Measurements from ENCODE around the gene FYCO1. TPM values are rescaled to one million over a fixed set of nuclear protein-coding genes. Genes with fewer than 3 reads are reported as not detected.

Gene FYCO1
- total RNA-seq, 2 experiments from 2014 or later: 21.7 to 22.6 TPM

GRCh38 chr3:45987368-45988291 is 8.0 kb downstream of the FYCO1 start:
- H3K27me3 Mint-ChIP-seq: no peaks in the 10 kb centered on the region
- peak overlapping the region; percentile 53 for H3K27ac Mint-ChIP-seq
- DNase-seq: no peak
- H3K9me3 Mint-ChIP-seq: no peaks in the 10 kb centered on the region
- ChIA-PET CTCF (no interaction called here), POLR2A (interaction anchor here (10.6 kb wide), 1 partner anchor 8 kb away, joined by 177 read pairs; no protein-coding TSS in a partner anchor)
- H3K36me3 Mint-ChIP-seq (ENCODE audit: low read depth): peaks cover 81% of the 10 kb centered on the region
- H3K4me1 Mint-ChIP-seq: peaks cover 73% of the 10 kb centered on the region
- no peak overlapping the region for H3K4me3 Mint-ChIP-seq

GRCh38 chr3:45986303-45986982 is 9.2 kb downstream of the FYCO1 start:
- H3K4me1 Mint-ChIP-seq: peaks cover 66% of the 10 kb centered on the region
- H3K36me3 Mint-ChIP-seq (ENCODE audit: low read depth): peaks cover 82% of the 10 kb centered on the region
- H3K4me3 Mint-ChIP-seq: no peak overlapping the region
- DNase-seq: no peak
- ChIA-PET POLR2A (no interaction called here), CTCF (interaction anchor here (0.6 kb wide), 1 partner anchor 441 kb away, joined by 3 read pairs; no protein-coding TSS in a partner anchor)
- no peaks in the 10 kb centered on the region for H3K9me3 Mint-ChIP-seq
- H3K27ac Mint-ChIP-seq: peak overlapping the region; percentile 41
- H3K27me3 Mint-ChIP-seq: no peaks in the 10 kb centered on the region

GRCh38 chr3:45985532-45986302 is 9.9 kb downstream of the FYCO1 start:
- POLR2A ChIA-PET: interaction anchor here (1.5 kb wide), 1 partner anchor 39 kb away, joined by 3 read pairs; no protein-coding TSS in a partner anchor
- H3K4me1 Mint-ChIP-seq: peaks cover 70% of the 10 kb centered on the region
- H3K4me3 Mint-ChIP-seq: no peak overlapping the region
- no peak for DNase-seq
- H3K27me3 Mint-ChIP-seq: no peaks in the 10 kb centered on the region
- no peak overlapping the region for H3K27ac Mint-ChIP-seq
- CTCF ChIA-PET: no interaction called here
- no peaks in the 10 kb centered on the region for H3K9me3 Mint-ChIP-seq
- peaks cover 85% of the 10 kb centered on the region for H3K36me3 Mint-ChIP-seq (ENCODE audit: low read depth)

GRCh38 chr3:45984331-45985312 is 11.0 kb downstream of the FYCO1 start:
- ChIA-PET CTCF (interaction anchor here (1.2 kb wide), 1 partner anchor 9 kb away, joined by 3 read pairs; no protein-coding TSS in a partner anchor), POLR2A (interaction anchor here (1.2 to 11.4 kb wide), 3 partner anchors 8 to 37 kb away, joined by 3 to 177 read pairs (median 3); partner anchors contain the start of gene FYCO1)
- no peaks in the 10 kb centered on the region for H3K9me3 Mint-ChIP-seq
- H3K36me3 Mint-ChIP-seq (ENCODE audit: low read depth): peaks cover 86% of the 10 kb centered on the region
- peaks cover 70% of the 10 kb centered on the region for H3K4me1 Mint-ChIP-seq
- H3K4me3 Mint-ChIP-seq: no peak overlapping the region
- H3K27ac Mint-ChIP-seq: no peak overlapping the region
- H3K27me3 Mint-ChIP-seq: no peaks in the 10 kb centered on the region
- no peak for DNase-seq

- Mint-ChIP-seq H3K36me3 (ENCODE audit: low read depth) (peaks cover 88% of the 10 kb centered on the region), H3K4me3 (no peak overlapping the region), H3K27me3 (no peaks in the 10 kb centered on the region), H3K27ac (no peak overlapping the region), H3K9me3 (no peaks in the 10 kb centered on the region), H3K4me1 (peaks cover 71% of the 10 kb centered on the region)
- ChIA-PET CTCF (interaction anchor here (1.2 kb wide), 1 partner anchor 10 kb away, joined by 3 read pairs; no protein-coding TSS in a partner anchor), POLR2A (interaction anchor here (1.2 to 11.4 kb wide), 2 partner anchors 9 to 15 kb away, joined by 3 to 177 read pairs; partner anchors contain the start of gene FYCO1)
- no peak for DNase-seq
Measured at GRCh38 chr3:45983770-45984169, 11.9 kb downstream of the FYCO1 start.

GRCh38 chr3:45981346-45982074 is 14.1 kb downstream of the FYCO1 start:
- H3K9me3 Mint-ChIP-seq: no peaks in the 10 kb centered on the region
- peaks cover 74% of the 10 kb centered on the region for H3K4me1 Mint-ChIP-seq
- peaks cover 88% of the 10 kb centered on the region for H3K36me3 Mint-ChIP-seq (ENCODE audit: low read depth)
- no peak overlapping the region for H3K4me3 Mint-ChIP-seq
- H3K27me3 Mint-ChIP-seq: no peaks in the 10 kb centered on the region
- POLR2A ChIA-PET: interaction anchor here (1.1 to 11.4 kb wide), 7 partner anchors 11 to 299 kb away, joined by 3 to 177 read pairs (median 4); partner anchors contain the start of gene FYCO1
- CTCF ChIA-PET: interaction anchor here (1.0 to 1.6 kb wide), 3 partner anchors 12 to 44 kb away, joined by 3 to 8 read pairs (median 3); partner anchors contain the start of gene FYCO1
- no peak for DNase-seq
- H3K27ac Mint-ChIP-seq: peak overlapping the region; percentile 55

GRCh38 chr3:45980819-45981218 is 14.8 kb downstream of the FYCO1 start:
- peaks cover 74% of the 10 kb centered on the region for H3K4me1 Mint-ChIP-seq
- no peak overlapping the region for H3K4me3 Mint-ChIP-seq
- peak overlapping the region; percentile 55 for H3K27ac Mint-ChIP-seq

GRCh38 chr3:45980229-45980813 is 15.3 kb downstream of the FYCO1 start:
- no peaks in the 10 kb centered on the region for H3K27me3 Mint-ChIP-seq
- DNase-seq: no peak
- H3K36me3 Mint-ChIP-seq (ENCODE audit: low read depth): peaks cover 90% of the 10 kb centered on the region
- no peaks in the 10 kb centered on the region for H3K9me3 Mint-ChIP-seq
- peak overlapping the region; percentile 7 for H3K27ac Mint-ChIP-seq
- H3K4me1 Mint-ChIP-seq: peaks cover 74% of the 10 kb centered on the region
- POLR2A ChIA-PET: interaction anchor here (0.9 to 11.4 kb wide), 10 partner anchors 9 to 117 kb away, joined by 3 to 177 read pairs (median 4); partner anchors contain the start of genes CXCR6 and FYCO1
- CTCF ChIA-PET: interaction anchor here (0.7 kb wide), 2 partner anchors 39 to 389 kb away, joined by 3 read pairs; no protein-coding TSS in a partner anchor
- no peak overlapping the region for H3K4me3 Mint-ChIP-seq

More at GRCh38 chr3:45980819-45981218, 14.8 kb downstream of the FYCO1 start:
- no peak for DNase-seq
- CTCF ChIA-PET: interaction anchor here (0.7 to 1.0 kb wide), 2 partner anchors 38 to 43 kb away, joined by 3 read pairs; no protein-coding TSS in a partner anchor
- Mint-ChIP-seq H3K36me3 (ENCODE audit: low read depth) (peaks cover 88% of the 10 kb centered on the region), H3K27me3 (no peaks in the 10 kb centered on the region), H3K9me3 (no peaks in the 10 kb centered on the region)
- POLR2A ChIA-PET: interaction anchor here (0.9 to 11.4 kb wide), 9 partner anchors 10 to 117 kb away, joined by 3 to 177 read pairs (median 4); partner anchors contain the start of genes CXCR6 and FYCO1

- Mint-ChIP-seq H3K27me3 (no peaks in the 10 kb centered on the region), H3K9me3 (no peaks in the 10 kb centered on the region), H3K4me3 (no peak overlapping the region), H3K36me3 (ENCODE audit: low read depth) (peaks cover 90% of the 10 kb centered on the region), H3K4me1 (peaks cover 76% of the 10 kb centered on the region), H3K27ac (peak overlapping the region; percentile 97)
- CTCF ChIA-PET: no interaction called here
- POLR2A ChIA-PET: interaction anchor here (0.7 to 11.4 kb wide), 7 partner anchors 12 to 97 kb away, joined by 3 to 177 read pairs (median 14); partner anchors contain the start of genes CXCR6 and FYCO1
- no peak for DNase-seq
Measured at GRCh38 chr3:45979378-45979777, 16.2 kb downstream of the FYCO1 start.

- H3K4me3 Mint-ChIP-seq: peak overlapping the region; percentile 50
- H3K27me3 Mint-ChIP-seq: no peaks in the 10 kb centered on the region
- H3K27ac Mint-ChIP-seq: peak overlapping the region; percentile 97
- H3K36me3 Mint-ChIP-seq (ENCODE audit: low read depth): peaks cover 87% of the 10 kb centered on the region
- ChIA-PET POLR2A (interaction anchor here (1.5 to 11.4 kb wide), 5 partner anchors 11 to 392 kb away, joined by 3 to 177 read pairs (median 45); partner anchors contain the start of genes CXCR6 and FYCO1), CTCF (interaction anchor here (2.1 to 5.1 kb wide), 2 partner anchors 13 to 39 kb away, joined by 9 to 20 read pairs; no protein-coding TSS in a partner anchor)
- peaks cover 84% of the 10 kb centered on the region for H3K4me1 Mint-ChIP-seq
- peak; percentile 83 for DNase-seq
- no peaks in the 10 kb centered on the region for H3K9me3 Mint-ChIP-seq
Measured at GRCh38 chr3:45978006-45978761, 17.4 kb downstream of the FYCO1 start.
